Peyer's patch (tissue), 4 donors: ENCODE measurements around the gene HSD17B12.

ENCODE experiments used
- POLR2A ChIP-seq, 2 donors: fragments of 450-650 bp; IDR thresholded peaks; one replicate each; pipeline ENCODE4 v1.5.1; 2017; ENCODE audit warnings: antibody characterized with exemption in 2 of 2, mild to moderate bottlenecking in 2 of 2, moderate library complexity in 2 of 2
- TF ChIP-seq, protein P1 (sequence below), 6 experiments: fragments of 450-650 bp in 4 of 6; fragments of 200-600 bp in 2 of 6; sonication (generic) in 1 of 6; IDR thresholded peaks; one replicate each; pipeline ENCODE4 v1.5.1; 2017 to 2019; ENCODE audit warnings: antibody characterized with exemption in 6 of 6, mild to moderate bottlenecking in 3 of 6, moderate library complexity in 1 of 6

GRCh38 chr11:43856993-43857392 is 176.5 kb downstream of the HSD17B12 start:
- no peak for TF ChIP-seq POLR2A (IDR thresholded peaks at IDR 0.05)
- TF ChIP-seq, protein P1, sequence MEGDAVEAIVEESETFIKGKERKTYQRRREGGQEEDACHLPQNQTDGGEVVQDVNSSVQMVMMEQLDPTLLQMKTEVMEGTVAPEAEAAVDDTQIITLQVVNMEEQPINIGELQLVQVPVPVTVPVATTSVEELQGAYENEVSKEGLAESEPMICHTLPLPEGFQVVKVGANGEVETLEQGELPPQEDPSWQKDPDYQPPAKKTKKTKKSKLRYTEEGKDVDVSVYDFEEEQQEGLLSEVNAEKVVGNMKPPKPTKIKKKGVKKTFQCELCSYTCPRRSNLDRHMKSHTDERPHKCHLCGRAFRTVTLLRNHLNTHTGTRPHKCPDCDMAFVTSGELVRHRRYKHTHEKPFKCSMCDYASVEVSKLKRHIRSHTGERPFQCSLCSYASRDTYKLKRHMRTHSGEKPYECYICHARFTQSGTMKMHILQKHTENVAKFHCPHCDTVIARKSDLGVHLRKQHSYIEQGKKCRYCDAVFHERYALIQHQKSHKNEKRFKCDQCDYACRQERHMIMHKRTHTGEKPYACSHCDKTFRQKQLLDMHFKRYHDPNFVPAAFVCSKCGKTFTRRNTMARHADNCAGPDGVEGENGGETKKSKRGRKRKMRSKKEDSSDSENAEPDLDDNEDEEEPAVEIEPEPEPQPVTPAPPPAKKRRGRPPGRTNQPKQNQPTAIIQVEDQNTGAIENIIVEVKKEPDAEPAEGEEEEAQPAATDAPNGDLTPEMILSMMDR (IDR thresholded peaks at IDR 0.05), result no peak
